SK-N-MC (cell line): ENCODE results near the gene GJE1.

Source experiments
- DNase-seq: peaks from one replicate; pipeline ENCODE4 v3.0.0-alpha.2; 2011; ENCODE audit warnings: low read depth, low spot score
- H3K27ac ChIP-seq: fragments of 200-600 bp; sonication (generic); 2 replicates; pipeline ENCODE4 v1.5.1; 2016; ENCODE audit warnings: mixed run types
- H3K36me3 ChIP-seq: fragments of 200-600 bp; sonication (generic); 2 replicates; pipeline ENCODE4 v1.6.1; 2017; ENCODE audit warnings: antibody characterized with exemption, low read length, mixed read lengths; ENCODE audit not compliant: insufficient read depth
- H3K4me3 ChIP-seq: fragments of 200-600 bp; sonication (generic); 2 replicates; pipeline ENCODE4 v1.5.1; 2016
- H3K9ac ChIP-seq: fragments of 200-600 bp; sonication (generic); 2 replicates; pipeline ENCODE4 v1.8.0; 2017; ENCODE audit warnings: mixed run types, mixed read lengths; ENCODE audit not compliant: insufficient read length
- H3K9me3 ChIP-seq: fragments of 200-600 bp; sonication (generic); 2 replicates; pipeline ENCODE4 v1.6.1; 2017; ENCODE audit warnings: low read depth, mild to moderate bottlenecking, antibody characterized with exemption, low read length, moderate library complexity, mixed read lengths
- EZH2 ChIP-seq: fragments of 200-600 bp; sonication (generic); IDR thresholded peaks from one replicate; pipeline ENCODE4 v1.6.1; 2017; ENCODE audit warnings: antibody characterized with exemption
- FOXP2 ChIP-seq: optimal IDR thresholded peaks from 2 replicates; pipeline ENCODE3; 2011; ENCODE audit warnings: mild to moderate bottlenecking, moderate library complexity; ENCODE audit not compliant: insufficient read depth; ENCODE audit errors: extremely low read length, control extremely low read depth
- POLR2AphosphoS5 ChIP-seq: IDR thresholded peaks from 2 replicates; pipeline ENCODE4 v1.6.1; 2012; ENCODE audit warnings: mild to moderate bottlenecking, low read depth, low read length, borderline replicate concordance

Gene GJE1

GRCh38 chr6:142174703-142175102 lies 42.0 kb downstream of the GJE1 start:
- Histone ChIP-seq H3K27ac (no peak overlapping the region), H3K9me3 (no peaks in the 10 kb centered on the region), H3K36me3 (peaks cover 81% of the 10 kb centered on the region), H3K4me3 (no peak overlapping the region), H3K9ac (no peak overlapping the region)
- TF ChIP-seq POLR2AphosphoS5 = no peak
- no peak for TF ChIP-seq EZH2
- TF ChIP-seq FOXP2 = no peak
- DNase-seq = no peak

DNA sequence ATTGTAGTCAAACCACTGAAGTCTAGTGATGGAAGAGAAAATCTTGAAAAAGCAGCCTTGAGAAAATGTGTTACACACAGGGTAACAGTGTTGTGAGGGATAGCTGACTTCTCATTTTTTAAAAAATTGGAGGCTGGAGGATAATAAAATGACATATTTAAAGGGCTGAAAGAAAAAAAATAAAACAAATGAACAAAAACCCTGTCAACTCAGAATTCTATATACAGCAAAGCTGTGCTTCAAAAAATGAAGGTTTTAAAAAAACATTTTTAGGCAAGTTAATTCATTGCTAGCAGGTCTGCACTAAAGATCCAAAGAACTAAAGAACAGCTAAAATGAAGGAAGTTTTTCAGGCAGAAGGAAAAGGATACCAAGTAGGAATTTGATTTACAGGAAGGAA lies 45.4 kb downstream of the GJE1 start:
- no peak overlapping the region for H3K27ac ChIP-seq
- H3K4me3 ChIP-seq = no peak overlapping the region
- peaks cover 48% of the 10 kb centered on the region for H3K36me3 ChIP-seq
- TF ChIP-seq FOXP2 (no peak), POLR2AphosphoS5 (no peak), EZH2 (no peak)
- H3K9me3 ChIP-seq = no peaks in the 10 kb centered on the region
- no peak overlapping the region for H3K9ac ChIP-seq
- no peak for DNase-seq

DNA sequence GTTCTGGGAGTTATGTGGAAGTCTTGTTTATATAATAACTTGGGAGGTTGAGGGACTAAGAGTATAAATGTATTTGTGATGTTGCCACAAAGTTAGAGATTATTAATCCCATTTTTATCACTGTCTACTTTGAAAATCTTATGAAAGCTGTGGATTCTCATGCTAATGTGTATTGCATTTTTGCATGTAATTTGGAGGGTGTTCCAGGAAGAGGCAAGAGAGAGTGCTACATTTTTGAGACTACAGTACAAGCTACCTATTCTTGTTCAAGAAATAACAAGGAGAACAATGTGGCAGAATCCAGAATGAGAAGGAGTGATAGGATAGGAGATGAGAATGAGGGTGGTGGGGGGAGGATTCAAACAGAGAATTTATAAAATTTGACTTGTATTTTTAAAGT lies 49.3 kb downstream of the GJE1 start:
- no peaks in the 10 kb centered on the region for H3K9me3 ChIP-seq
- H3K9ac ChIP-seq = no peak overlapping the region
- DNase-seq = no peak
- H3K27ac ChIP-seq = no peak overlapping the region
- H3K4me3 ChIP-seq = no peak overlapping the region
- TF ChIP-seq EZH2 (no peak), POLR2AphosphoS5 (no peak), FOXP2 (no peak)
- peaks cover 13% of the 10 kb centered on the region for H3K36me3 ChIP-seq

GRCh38 chr6:142183351-142183750 lies 50.6 kb downstream of the GJE1 start:
- no peak overlapping the region for H3K9ac ChIP-seq
- no peak for DNase-seq
- TF ChIP-seq FOXP2 = no peak
- no peak for TF ChIP-seq EZH2
- TF ChIP-seq POLR2AphosphoS5 = no peak
- no peak overlapping the region for H3K4me3 ChIP-seq
- H3K27ac ChIP-seq = no peak overlapping the region
- no peaks in the 10 kb centered on the region; the same call in 1 of the 2 replicates for H3K36me3 ChIP-seq
- no peaks in the 10 kb centered on the region for H3K9me3 ChIP-seq

DNA sequence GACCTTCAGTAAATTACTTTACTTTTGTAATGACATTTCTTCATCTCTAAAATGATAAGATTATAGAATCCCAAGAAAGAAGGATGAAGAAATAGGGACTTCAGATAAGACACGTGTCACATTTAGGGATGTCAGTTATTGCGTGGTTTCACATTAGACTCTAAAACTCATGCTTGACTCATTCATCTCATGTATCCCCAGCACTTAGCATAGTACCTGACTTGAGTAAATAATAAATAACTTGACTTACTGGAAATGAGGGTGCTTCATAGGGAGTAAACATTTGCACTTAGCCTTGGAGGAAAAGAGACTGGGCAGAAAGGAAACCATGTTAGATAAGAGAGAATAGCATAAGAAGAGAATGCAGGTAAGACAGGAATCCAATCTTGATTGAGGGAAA lies 51.6 kb downstream of the GJE1 start:
- Histone ChIP-seq H3K27ac (no peak overlapping the region), H3K36me3 (no peaks in the 10 kb centered on the region; the same call in 1 of the 2 replicates), H3K9me3 (no peaks in the 10 kb centered on the region), H3K4me3 (no peak overlapping the region), H3K9ac (no peak overlapping the region)
- no peak for DNase-seq
- no peak for TF ChIP-seq EZH2
- TF ChIP-seq POLR2AphosphoS5 = no peak
- TF ChIP-seq FOXP2 = no peak
